Natural killer cell (primary cell): ENCODE measurements around the gene FAM3B. TPM values are rescaled to one million over a fixed set of nuclear protein-coding genes. Genes with fewer than 3 reads are reported as not detected.

Experiments used
- ATAC-seq, 3 donors: fragments of 150-1000 bp in 2 of 3; fragments of 200-7000 bp in 1 of 3; cut with Tn5 transposase; 1 replicate in 1 of 3; 2 replicates in 2 of 3; pipeline ENCODE4 v1.10.0; 2021; ENCODE audit warnings: mild to moderate bottlenecking in 2 of 3, moderate library complexity in 2 of 3
- DNase-seq, 2 donors: peaks; one replicate each; pipeline versions ENCODE4 v3.0.0 to v3.0.0-alpha.2; 2013 to 2021; ENCODE audit warnings: mixed read lengths in 1 of 2
- H3K27ac ChIP-seq: one replicate; pipeline ENCODE4 v1.5.1; 2013; ENCODE audit warnings: mild to moderate bottlenecking, low read length
- H3K27me3 ChIP-seq: one replicate; pipeline ENCODE4 v1.6.1; 2013; ENCODE audit warnings: low read length; ENCODE audit not compliant: control insufficient read depth, insufficient read depth
- H3K36me3 ChIP-seq: one replicate; pipeline ENCODE4 v1.6.1; 2013; ENCODE audit warnings: low read length; ENCODE audit not compliant: control insufficient read depth, insufficient read depth
- H3K4me1 ChIP-seq: one replicate; pipeline ENCODE4 v1.6.1; 2013; ENCODE audit warnings: low read length; ENCODE audit not compliant: control insufficient read depth, insufficient read depth
- H3K4me3 ChIP-seq: one replicate; pipeline ENCODE4 v1.5.1; 2013; ENCODE audit warnings: low read length
- H3K9me3 ChIP-seq: one replicate; pipeline ENCODE4 v1.6.1; 2013; ENCODE audit warnings: low read length; ENCODE audit not compliant: control insufficient read depth, insufficient read depth
- H3K27ac Mint-ChIP-seq, 2 donors: one replicate each; pipeline ENCODE4 v1.8.0; 2022; ENCODE audit warnings: mild to moderate bottlenecking in 2 of 2, mixed read lengths in 2 of 2, moderate library complexity in 1 of 2
- H3K27me3 Mint-ChIP-seq, 2 donors: one replicate each; pipeline ENCODE4 v1.8.0; 2022; ENCODE audit warnings: low read depth in 2 of 2, mixed read lengths in 2 of 2
- H3K36me3 Mint-ChIP-seq: one replicate; pipeline ENCODE4 v1.8.0; 2022; ENCODE audit warnings: mixed read lengths
- H3K4me1 Mint-ChIP-seq, 2 donors: one replicate each; pipeline ENCODE4 v1.8.0; 2022; ENCODE audit warnings: mixed read lengths in 2 of 2
- H3K4me3 Mint-ChIP-seq: one replicate; pipeline ENCODE4 v1.8.0; 2022; ENCODE audit warnings: mild to moderate bottlenecking, moderate library complexity, mixed read lengths
- H3K9me3 Mint-ChIP-seq, 2 donors: one replicate each; pipeline ENCODE4 v1.8.0; 2022; ENCODE audit warnings: mixed read lengths in 2 of 2
- CTCF ChIP-seq: fragments of 200-600 bp; IDR thresholded peaks from one replicate; pipeline ENCODE4 v1.8.0; 2022; ENCODE audit warnings: antibody characterized with exemption
- WGBS: methylation state at CpG from one replicate; pipeline ENCODE4 v1.1.7; 2013; ENCODE audit warnings: missing lambda C conversion rate; ENCODE audit not compliant: insufficient coverage; 5-methylcytosine and 5-hydroxymethylcytosine counted together
- intact Hi-C: fragments of 100-400 bp; cut with micrococcal nuclease; formaldehyde crosslinking; loops from one replicate; pipeline ENCODE4 v1.14.2; 2022
- total RNA-seq, 4 donors: library from RNA; stranded (reverse); fragments of 120-200 nt in 1 of 4; gene quantifications; one replicate each; pipeline versions ENCODE4 v1.2.3 to v1.2.4, GENCODE V29; 2013 to 2022

Gene FAM3B
- total RNA-seq, 3 donors from 2014 or later (not counting 1 experiment from before 2014, with no cell fraction given): 0.48 TPM; not detected in 2

GRCh38 chr21:41282412-41282811 lies 34.2 kb upstream of the FAM3B start:
- Mint-ChIP-seq H3K4me3 (no peak overlapping the region), H3K27ac (no peak overlapping the region), H3K4me1 (no peaks in the 10 kb centered on the region), H3K36me3 (no peaks in the 10 kb centered on the region), H3K9me3 (no peaks in the 10 kb centered on the region), H3K27me3 (peaks cover 15 to 51% of the 10 kb centered on the region in 2 donors)
- no peak overlapping the region for H3K27ac ChIP-seq
- H3K4me1 ChIP-seq: no peaks in the 10 kb centered on the region
- no peak for ATAC-seq
- no peaks in the 10 kb centered on the region for H3K27me3 ChIP-seq
- WGBS: 79% methylated on average over 3 of the region's 3 CpGs
- DNase-seq: no peak
- no peak overlapping the region for H3K4me3 ChIP-seq
- intact Hi-C loops: loop anchor here (5.0 to 10.0 kb wide), 2 partner anchors 58 to 535 kb away; no protein-coding TSS in a partner anchor
- H3K9me3 ChIP-seq: no peaks in the 10 kb centered on the region
- H3K36me3 ChIP-seq: no peaks in the 10 kb centered on the region
- no peak for TF ChIP-seq CTCF

- Mint-ChIP-seq H3K4me3 (no peak overlapping the region), H3K27ac (no peak overlapping the region), H3K9me3 (no peaks in the 10 kb centered on the region), H3K4me1 (no peaks in the 10 kb centered on the region), H3K36me3 (no peaks in the 10 kb centered on the region), H3K27me3 (peaks cover 17 to 51% of the 10 kb centered on the region in 2 donors)
- no peaks in the 10 kb centered on the region for H3K36me3 ChIP-seq
- H3K27me3 ChIP-seq: no peaks in the 10 kb centered on the region
- no peak overlapping the region for H3K4me3 ChIP-seq
- peak; percentile 78 for TF ChIP-seq CTCF
- intact Hi-C loops: loop anchor here (1.0 to 10.0 kb wide), 4 partner anchors 59 to 834 kb away; no protein-coding TSS in a partner anchor
- DNase-seq: peak in 1 of 2 donors; percentile 84
- H3K4me1 ChIP-seq: no peaks in the 10 kb centered on the region
- no peaks in the 10 kb centered on the region for H3K9me3 ChIP-seq
- H3K27ac ChIP-seq: no peak overlapping the region
- WGBS: 20% methylated on average over 8 of the region's 8 CpGs
- peak; percentile 71 to 88 (median 85) for ATAC-seq
Observed at GRCh38 chr21:41283211-41283818, 33.3 kb upstream of the FAM3B start.

- Histone ChIP-seq H3K36me3 (no peaks in the 10 kb centered on the region), H3K4me1 (peaks cover 6% of the 10 kb centered on the region), H3K4me3 (no peak overlapping the region), H3K27me3 (no peaks in the 10 kb centered on the region), H3K9me3 (no peaks in the 10 kb centered on the region), H3K27ac (no peak overlapping the region)
- no peak for DNase-seq
- no peak overlapping the region for H3K4me3 Mint-ChIP-seq
- H3K27me3 Mint-ChIP-seq: peaks cover 27 to 41% of the 10 kb centered on the region in 2 donors
- no peak overlapping the region for H3K27ac Mint-ChIP-seq
- intact Hi-C loops: loop anchor here (10.0 kb wide), 1 partner anchor 65 kb away; no protein-coding TSS in a partner anchor
- no peak for TF ChIP-seq CTCF
- H3K36me3 Mint-ChIP-seq: no peaks in the 10 kb centered on the region
- WGBS: 78% methylated on average over 13 of the region's 13 CpGs
- no peaks in the 10 kb centered on the region for H3K9me3 Mint-ChIP-seq
- H3K4me1 Mint-ChIP-seq: peaks cover 9 to 10% of the 10 kb centered on the region in 2 donors
- ATAC-seq: no peak
Observed at GRCh38 chr21:41289431-41289830, 27.2 kb upstream of the FAM3B start.
